Measurements from ENCODE around the gene C18orf63.

The C18orf63 gene

GRCh38 chr18:74381621-74382295, 66.1 kb downstream of the C18orf63 start:
- DNase-seq = no peak

- no peak for DNase-seq
Observed at GRCh38 chr18:74382481-74383017, 66.9 kb downstream of the C18orf63 start.

GRCh38 chr18:74387383-74387782, 71.7 kb downstream of the C18orf63 start:
- DNase-seq = no peak

GRCh38 chr18:74388227-74388626, 72.6 kb downstream of the C18orf63 start:
- no peak for DNase-seq

- no peak for DNase-seq
Observed at GRCh38 chr18:74389171-74389927, 73.7 kb downstream of the C18orf63 start.

- DNase-seq = no peak
Observed at GRCh38 chr18:74389991-74390390, 74.4 kb downstream of the C18orf63 start.

- DNase-seq = no peak
Observed at GRCh38 chr18:74390900-74391299, 75.3 kb downstream of the C18orf63 start.

GRCh38 chr18:74392323-74392722, 76.7 kb downstream of the C18orf63 start:
- DNase-seq = no peak

- DNase-seq = no peak
Observed at GRCh38 chr18:74395006-74395405, 79.4 kb downstream of the C18orf63 start.

GRCh38 chr18:74395648-74396154, 80.1 kb downstream of the C18orf63 start:
- DNase-seq = no peak

- DNase-seq = no peak
Observed at GRCh38 chr18:74396171-74397169, 80.8 kb downstream of the C18orf63 start.

GRCh38 chr18:74397572-74397971, 81.9 kb downstream of the C18orf63 start:
- no peak for DNase-seq

- DNase-seq = no peak
Observed at GRCh38 chr18:74399091-74399887, 83.7 kb downstream of the C18orf63 start.

GRCh38 chr18:74400813-74401212, 85.2 kb downstream of the C18orf63 start:
- no peak for DNase-seq

- DNase-seq = no peak
Observed at GRCh38 chr18:74402806-74403433, 87.3 kb downstream of the C18orf63 start.

GRCh38 chr18:74407888-74408287, 92.2 kb downstream of the C18orf63 start:
- DNase-seq = no peak
